Stimulated activated CD4-positive, alpha-beta T cell treated with anti-CD3 and anti-CD28 coated beads, Interleukin-1b, Interleukin-23, amount 100 ng/mL, for 1 hour (primary cell): Measurements from ENCODE around the gene MSH5.

Source experiments
- DNase-seq, 2 donors: peaks; one replicate each; pipeline ENCODE4 v3.0.0-alpha.2; 2020; ENCODE audit warnings: low read depth in 2 of 2

The MSH5 gene

DNA sequence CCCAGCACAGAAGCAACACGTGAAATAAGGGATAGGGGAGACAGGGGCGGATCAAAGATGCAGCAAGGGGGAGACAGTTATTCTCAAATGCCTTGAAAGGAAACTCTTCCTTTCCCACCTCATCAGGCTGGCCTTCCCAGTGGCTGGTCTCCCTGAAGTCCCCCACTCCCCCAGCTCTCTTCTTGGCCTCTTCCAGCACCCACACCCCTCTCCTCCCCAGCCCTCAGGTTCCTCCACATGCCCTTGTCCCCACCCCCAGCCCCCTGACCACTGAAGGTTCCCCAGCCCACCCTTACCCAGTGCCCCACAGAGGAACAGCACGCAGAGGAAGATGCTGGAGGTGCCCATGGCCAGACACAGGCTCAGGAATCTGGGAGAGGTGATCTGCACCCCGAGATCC, 26.3 kb upstream of the MSH5 start:
- no peak for DNase-seq

DNA sequence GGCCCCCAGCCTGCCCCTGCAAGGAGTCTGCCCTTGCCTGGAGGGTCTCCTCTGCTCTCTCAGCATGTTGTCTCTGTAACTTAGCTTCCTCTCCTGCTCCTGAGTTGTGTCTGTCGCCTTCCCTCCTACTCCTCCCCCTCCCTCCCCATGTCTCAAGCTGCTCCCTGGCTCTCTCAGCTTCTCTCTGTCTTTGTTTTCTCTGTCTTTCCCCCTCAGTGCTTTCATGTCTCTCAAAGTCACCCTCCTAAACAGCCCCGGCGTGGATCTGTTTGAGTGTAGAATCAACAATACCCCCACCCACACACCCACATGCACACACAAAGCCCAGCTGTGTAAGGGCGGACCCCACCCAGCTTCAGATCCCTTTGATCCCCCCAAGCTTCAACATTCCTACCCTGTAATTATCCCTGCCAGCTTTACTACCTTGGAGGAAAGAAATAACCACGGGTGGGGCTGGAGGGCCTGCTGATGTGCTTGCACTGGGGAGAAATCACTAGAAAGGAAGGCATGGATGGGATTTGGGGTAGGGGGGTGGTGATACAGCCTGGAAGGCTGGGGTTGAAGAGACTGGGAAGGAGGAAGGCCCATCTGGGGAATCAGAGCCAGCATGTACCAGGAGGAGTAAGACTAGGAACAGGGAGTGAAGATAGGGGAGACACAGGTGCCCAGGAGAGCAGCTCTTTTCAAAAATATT, 25.7 kb upstream of the MSH5 start:
- DNase-seq: no peak

DNA sequence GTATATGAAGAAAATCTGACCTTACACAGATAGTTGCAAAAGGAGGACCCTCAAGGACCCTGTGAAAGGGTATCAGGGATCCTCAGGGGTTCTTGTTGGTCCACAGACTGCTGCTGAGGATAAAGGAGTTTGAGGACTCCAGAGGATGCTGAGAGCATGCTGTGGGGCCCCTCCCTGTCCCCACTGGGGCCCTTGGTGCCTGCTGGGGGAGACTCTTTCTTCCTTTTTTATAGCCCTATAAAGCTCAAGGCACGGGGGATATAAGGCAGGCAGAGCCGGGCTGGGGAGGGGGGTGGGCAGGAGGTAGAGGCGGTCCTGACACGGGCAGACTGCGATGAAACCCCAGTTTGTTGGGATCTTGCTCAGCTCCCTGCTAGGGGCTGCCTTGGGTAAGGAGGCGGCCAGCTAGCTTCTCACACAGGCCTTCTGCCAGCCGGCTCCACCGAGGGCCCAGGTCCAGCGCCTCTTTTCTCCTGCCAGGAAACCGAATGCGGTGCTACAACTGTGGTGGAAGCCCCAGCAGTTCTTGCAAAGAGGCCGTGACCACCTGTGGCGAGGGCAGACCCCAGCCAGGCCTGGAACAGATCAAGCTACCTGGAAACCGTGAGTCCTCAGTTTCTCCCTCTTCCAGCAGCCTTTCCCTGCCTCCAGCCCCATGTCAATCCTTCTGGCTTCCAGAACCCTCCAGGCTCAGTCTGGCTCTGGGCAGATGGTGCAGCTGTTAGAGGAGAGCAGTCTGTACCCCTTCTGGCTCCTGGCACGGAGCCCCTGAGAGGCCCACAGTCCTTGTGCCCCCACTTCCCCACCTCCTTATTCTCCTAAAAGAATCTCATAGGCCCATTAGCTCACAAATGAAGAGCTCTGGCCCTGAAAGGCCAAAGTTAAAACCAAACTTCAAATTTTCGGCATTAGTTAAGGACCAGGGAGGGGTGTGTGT, 24.5 kb upstream of the MSH5 start, which contains the start of gene LY6G6D:
LY6G6D (plus strand) TSS at position 327 of the 937 bp plus-strand sequence; CDS start at position 335, 8 bp downstream.
- no peak for DNase-seq

DNA sequence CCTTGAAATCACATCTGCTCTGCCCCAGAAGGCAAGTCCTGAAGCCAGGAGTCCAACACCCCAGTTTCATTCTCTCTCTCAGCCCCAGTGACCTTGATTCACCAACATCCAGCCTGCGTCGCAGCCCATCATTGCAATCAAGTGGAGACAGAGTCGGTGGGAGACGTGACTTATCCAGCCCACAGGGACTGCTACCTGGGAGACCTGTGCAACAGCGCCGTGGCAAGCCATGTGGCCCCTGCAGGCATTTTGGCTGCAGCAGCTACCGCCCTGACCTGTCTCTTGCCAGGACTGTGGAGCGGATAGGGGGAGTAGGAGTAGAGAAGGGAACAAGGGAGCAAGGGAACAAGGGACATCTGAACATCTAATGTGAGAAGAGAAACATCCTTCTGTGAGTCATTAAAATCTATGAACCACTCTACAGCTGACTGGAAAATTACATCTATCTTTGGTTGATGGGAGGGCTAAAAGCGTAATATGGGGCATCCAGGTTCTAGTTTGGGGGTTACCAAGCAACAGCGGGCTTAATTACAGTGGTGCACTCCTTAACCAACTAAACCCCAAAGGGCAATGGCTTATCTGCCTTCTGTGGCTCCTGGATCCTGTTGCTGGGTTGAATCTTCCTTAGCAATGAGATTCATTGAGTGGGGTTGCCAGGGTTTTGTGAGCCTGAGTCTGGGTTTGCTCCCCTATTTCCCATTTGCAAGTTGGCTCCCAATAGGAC, 22.1 kb upstream of the MSH5 start:
- no peak for DNase-seq

DNA sequence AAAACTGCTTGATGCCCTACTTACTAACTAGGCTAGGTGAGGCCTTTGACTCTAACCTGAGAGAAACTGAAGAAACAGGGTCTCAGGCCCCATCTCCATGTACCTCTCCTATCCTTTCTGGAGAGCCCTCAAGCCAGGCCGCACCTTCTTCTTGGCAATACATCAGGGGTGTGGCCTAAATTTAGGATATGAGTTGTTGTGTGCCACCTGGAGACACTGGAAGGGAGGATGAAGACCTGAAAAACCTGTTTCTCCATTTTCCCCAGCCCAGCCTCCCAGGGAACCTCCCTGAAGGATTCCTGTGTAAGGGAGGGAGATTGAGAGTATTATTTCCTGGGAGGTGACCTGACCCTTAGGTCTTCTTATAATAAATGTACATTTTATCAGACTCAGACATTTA, 21.5 kb upstream of the MSH5 start:
- no peak for DNase-seq

DNA sequence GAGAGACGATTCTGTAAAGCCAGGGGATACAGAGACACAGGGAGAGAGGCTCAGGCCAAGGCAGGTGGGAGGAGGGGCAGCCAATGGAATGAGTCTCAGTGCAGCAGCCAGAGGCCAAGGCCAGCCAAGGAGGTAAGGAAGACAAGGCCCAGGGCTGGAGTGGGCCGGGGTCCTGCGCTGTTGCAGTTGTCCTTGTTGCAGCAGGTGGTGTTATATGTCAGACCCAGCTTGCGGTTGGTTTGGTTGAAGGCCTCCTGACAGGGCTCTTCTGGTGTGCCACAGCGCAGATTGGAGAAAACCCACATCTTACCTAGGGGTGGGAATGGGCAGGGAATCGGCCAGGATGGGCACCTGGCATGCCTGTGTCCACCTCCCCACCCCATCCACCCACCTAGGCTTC, 20.8 kb upstream of the MSH5 start:
- no peak for DNase-seq

DNA sequence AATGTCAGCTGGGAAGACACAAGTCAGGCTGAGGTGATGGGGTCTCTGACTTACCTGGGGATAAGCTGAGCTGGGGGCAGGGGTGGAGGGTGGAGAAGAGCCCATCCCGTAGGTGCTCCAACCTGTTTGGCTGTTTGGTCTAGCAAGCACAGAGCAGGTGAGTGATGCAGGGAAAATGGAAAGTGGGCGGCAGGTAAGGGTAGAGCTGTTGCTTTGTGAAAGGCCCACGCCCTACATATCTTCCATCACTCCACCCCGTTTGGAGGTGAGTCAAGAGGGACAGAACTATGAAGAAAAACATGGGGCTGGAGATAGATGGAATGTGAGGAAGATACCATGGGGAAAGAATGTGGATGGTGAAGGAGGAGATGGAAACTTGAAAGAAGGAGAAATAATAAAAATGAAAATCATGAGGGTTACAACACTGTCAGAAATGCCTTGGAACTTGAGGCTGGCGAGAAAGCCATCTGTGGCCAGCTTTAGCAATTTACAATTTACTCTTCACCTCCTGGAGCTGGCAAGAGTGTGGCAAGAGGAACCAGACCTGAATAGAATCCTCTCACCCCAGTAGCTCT, 19.5 kb upstream of the MSH5 start:
- DNase-seq: no peak

DNA sequence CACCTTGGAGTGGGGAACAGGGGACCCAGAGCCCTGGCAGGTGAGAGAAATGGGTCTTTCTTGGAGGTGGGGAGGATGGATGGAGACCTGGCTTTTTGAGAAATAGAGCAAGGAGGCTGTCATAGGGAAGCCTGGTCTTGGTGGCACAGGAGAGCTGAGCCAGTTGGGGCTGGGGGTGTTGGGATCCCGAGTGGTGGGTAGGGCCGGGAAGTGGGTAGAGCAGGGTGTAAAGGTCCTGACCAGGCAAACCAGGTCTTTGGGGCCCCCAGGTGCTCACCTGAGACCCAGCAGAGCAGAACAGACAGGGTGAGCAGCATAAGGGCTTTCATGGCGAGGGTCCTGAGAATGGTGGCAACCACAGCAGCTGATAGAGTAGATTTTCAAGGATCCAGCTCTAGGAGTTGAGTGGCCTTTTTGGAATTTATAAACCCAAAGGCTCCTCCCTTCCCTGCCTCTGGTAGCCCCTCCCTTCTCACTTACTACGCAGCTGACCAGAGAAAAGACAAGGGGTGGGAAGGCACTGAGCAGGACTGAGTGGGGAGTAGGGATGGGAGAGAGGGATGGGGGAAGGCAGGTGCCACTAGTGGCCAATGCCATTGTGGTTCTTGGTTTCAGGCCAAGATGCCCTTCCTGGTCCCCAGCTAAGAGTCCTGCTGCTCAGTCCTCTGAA, 18.3 kb upstream of the MSH5 start, which contains the start of gene LY6G6C:
LY6G6C (minus strand) TSS at position 396 of the 670 bp plus-strand sequence; CDS start at position 329, 67 bp downstream.
- DNase-seq: no peak

DNA sequence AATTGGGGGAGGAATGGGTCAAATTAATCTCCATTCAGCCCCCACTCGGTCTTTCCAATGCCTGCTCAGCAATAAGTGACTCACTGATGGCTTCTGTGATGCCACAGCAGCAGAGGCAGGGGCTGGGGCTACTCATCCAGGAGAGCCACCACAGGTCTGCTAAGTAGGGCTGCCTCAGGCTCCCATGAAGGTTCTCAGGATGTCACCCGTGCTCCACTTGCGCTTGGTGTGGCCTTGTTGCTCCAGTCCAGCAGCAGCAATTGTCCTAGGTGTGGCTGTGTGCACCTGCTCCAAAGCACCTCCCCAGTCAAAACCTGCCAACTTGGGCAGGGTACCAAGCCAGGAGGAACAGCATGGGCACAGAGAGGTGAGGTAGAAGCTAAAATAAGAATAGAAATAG, 17.6 kb upstream of the MSH5 start:
- DNase-seq: no peak

DNA sequence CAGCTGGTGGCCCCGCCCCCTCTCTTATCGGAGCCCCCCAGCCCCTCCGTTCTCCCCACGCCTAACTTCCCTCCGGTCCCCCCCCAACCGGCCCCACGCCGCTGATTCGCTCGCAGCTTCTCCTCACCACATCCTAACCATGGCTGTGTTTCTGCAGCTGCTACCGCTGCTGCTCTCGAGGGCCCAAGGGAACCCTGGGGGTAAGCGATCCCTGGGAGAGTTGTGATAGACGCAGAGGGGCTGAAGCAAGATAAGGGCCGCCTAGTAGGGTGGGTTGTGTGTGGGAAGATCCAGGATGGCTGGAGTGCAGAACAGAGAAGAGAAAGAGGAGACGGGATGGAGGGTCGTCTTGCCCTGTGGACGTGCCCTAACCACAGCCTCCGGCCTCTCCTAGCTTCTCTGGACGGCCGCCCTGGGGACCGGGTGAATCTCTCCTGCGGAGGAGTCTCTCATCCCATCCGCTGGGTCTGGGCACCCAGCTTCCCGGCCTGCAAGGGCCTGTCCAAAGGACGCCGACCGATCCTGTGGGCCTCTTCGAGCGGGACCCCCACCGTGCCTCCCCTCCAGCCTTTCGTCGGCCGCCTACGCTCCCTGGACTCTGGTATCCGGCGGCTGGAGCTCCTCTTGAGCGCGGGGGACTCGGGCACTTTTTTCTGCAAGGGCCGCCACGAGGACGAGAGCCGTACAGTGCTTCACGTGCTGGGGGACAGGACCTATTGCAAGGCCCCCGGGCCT, 16.4 kb upstream of the MSH5 start, which contains the start of gene MPIG6B:
MPIG6B (plus strand) TSS at position 129 of the 735 bp plus-strand sequence; CDS start at position 140, 11 bp downstream.
- DNase-seq: no peak

DNA sequence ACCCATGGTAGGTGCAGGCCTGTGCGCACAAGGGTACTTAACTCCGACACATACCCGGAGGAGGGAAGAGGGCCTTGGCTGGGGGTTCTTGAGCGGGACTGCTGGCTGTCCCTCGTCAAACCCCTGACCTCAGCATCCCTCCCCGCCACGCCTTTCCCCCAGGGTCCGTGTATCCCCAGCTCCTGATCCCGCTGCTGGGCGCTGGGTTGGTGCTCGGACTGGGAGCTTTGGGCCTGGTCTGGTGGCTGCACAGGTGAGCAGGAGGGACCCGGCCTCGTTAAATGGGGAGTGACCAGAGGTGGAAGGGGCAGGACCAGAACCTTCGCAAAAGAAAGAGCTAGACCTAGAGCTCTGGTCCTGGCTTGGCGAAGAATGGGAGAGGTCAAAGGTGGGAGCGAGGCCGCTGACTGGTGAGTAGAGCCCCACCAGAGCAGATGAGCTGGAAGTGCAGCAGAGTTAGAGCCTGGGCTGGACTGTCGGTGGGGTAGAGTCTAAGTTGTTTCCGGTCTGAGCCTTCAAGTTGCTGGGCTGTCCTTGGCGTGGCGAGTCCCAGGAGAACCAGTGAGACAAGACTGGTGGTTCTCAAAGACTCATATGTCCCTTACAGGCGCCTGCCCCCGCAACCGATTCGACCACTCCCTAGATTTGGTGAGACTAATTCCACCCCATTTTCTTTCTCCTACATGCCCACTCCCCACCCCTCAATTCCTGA, 15.7 kb upstream of the MSH5 start:
- DNase-seq: no peak

DNA sequence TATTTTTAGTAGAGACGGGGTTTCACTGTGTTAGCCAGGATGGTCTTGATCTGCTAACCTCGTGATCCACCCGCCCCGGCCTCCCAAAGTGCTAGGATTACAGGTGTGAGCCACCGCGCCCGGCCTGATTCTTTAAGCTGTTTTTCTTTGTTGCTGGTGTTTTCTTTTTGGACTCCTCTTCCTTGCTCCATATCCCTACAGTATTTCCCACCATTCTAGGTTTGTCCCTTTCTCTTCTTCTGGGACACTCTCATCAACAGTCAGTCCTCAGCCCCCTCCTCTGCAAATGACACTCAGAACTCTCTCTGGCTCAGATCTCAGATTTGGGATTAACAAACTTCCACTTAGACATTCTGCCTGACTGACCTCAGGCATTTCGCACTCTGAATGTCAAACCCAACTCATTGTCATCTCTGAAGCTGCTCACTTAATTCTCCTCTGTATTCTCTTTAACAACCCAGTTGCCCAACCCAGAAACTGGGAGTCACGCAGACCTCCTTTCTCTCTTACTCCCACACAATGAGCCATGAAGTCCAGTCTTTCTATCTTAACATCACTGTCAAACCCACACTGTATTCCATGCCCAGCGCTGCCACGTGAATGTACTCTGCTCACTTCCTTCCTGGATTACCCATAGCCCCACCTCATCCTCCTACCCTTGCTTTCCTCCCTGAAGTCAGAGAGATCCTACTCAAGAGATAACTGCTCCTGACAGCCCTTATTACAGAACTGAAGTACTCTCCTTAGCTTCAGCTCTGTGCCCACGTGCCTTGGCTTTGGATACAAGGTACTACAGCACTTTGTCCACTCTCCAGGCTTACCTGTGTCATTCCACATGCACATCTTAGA, 14.1 kb upstream of the MSH5 start:
- no peak for DNase-seq

DNA sequence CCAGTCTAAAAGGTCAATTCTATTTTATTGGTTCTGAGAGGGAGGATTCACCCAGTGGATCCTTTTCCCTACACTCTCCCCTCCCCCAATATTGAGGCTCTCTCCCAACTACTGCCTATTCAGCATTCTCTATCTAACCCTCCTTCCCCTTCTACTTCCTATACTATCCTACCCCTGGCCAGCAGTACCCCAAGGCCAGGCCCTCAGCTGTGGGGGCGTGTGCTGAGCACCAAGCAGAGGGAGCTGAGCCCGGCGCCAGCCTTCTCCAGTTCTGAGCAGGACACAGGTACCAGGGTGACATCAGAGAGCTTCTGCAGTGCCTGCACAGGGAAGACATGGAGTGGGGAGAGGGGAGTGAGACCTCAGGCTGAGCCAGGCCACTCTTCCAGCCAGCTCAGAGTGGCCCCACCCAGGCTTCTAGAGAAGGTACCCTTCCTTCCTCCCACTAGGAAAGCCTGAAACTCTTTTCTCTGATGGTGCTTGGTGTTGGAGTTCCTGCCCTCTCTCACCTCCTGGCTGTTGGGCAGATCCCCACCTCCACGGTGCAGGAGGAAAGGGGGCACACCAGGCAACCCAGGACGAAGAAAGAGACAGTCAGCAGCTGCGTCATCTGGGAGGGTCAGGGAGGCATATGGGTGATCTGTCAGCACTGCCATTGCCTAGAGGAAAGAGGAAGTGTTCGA, 12.6 kb upstream of the MSH5 start:
- DNase-seq: no peak

DNA sequence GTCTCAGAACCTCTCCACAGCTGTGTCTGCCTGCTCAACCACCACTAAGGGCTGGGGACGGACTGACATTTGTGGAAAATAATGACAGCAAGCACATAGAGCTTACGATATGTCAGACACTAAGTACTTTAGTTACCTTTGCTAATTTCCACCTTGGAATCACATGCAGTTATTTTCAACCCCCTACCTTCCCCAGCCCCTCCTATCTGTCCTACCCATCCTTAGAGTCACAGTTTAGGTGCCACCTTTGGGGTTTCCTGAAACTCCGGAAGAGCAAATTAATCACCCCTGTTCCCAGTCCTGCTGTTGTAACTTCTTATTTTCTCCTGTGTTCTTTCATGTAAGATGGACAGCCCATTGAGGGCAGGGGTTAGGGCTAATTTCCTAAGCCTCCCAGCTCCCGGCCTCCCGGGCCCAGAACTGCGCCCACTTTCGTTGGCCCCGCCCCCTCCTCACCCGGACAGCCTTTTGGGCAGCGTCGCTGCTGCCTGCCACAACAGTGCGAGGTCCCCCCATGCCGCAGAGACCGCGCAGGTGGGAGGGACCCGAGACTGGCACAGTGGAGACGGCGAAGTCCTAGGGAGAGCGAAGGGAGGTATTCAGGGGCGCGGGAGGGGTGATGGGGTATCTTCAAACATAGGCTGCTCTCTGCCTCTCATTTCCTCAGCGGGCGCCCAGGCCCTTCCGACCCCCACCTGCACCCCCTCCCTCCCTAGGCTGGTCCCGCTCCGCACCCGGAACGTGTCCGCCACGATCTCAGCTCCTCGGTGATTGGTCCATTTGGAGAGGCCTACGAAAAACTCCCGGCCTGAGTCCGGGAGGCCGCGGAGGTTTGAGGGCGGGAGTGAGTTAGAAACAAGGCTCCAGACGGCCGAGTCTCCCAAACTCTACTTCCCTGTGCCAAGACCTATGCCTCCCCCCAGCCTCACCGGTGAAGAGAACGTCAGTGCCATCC, 11.8 kb upstream of the MSH5 start:
- DNase-seq: no peak

DNA sequence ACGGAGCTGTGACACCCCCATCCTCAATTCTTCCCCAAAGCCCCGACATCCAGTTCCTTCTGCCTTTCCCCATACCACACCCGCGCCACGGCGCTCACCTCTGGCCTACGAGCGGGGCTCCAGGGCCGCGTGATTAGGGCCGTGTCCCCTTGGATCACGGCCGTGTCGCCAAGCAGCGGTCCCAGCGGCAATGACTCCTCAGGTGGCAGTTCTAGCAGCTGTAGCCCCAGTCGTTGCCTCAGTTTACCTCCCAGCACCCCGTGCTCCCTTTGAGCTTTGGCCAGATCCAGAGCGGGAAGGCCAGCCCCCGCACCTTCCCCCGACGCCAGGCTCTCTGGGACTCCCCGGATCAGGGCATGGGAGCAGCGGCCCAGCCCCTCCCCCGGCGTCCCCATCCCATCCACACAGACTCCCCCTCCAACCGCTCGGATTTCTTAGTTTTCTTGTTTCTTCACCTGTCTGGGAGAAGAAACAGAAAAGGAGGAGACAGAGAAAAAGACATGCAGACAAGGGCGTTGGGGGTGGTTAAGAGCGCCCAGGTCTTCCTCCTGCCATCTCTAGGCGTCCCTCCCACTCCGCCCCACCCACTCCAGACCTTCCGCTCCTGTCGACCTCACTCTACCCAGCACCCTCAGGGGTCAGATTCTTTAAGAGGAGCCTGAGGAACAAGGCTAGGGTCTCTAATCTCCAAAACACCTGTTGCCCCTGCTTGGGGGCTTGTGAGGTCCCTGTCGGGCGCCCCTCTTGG, 10.9 kb upstream of the MSH5 start, which contains the start of gene DDAH2:
DDAH2 (minus strand) TSS at position 533 of the 748 bp plus-strand sequence; CDS start at position 395, 138 bp downstream.
- no peak for DNase-seq

DNA sequence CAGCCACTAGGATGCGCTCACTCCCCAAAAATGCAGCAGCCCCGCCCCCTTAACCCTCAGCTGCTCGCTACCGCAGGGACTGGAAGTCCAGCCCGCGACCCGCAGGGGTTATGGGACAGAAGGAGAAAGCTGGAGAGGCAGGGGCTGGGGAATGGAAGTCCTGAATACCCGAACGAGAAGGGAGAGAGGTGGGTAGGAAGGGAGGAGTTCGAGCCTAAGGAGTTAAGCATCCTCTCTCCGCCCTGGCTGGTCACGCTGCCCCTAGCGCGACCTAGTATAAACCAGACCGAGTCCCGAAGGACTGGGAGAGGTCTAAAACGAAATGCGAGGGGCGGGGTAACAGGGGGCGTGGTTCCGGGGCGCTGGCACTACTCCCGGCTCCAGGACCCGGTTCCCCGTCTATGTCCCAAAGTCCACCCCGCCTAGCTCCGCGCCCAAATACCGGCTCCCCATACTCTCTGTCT, 10.3 kb upstream of the MSH5 start:
- DNase-seq: peak; percentile 60
